HG02981 (cell line): ENCODE data around the gene GPR21.

Experiments used
- ATAC-seq: cut with Tn5 transposase; IDR thresholded peaks from one replicate; pipeline ENCODE4 v1.9.1; 2021; ENCODE audit warnings: mild to moderate bottlenecking, moderate library complexity; ENCODE audit not compliant: unreplicated experiment

GPR21 gene

GRCh38 chr9:123033352-123033751, at the start of gene GPR21:
Gene GPR21 (plus strand): TSS chr9:123033667. CDS start chr9:123034567, 900 bp downstream.
- no peak for ATAC-seq

DNA sequence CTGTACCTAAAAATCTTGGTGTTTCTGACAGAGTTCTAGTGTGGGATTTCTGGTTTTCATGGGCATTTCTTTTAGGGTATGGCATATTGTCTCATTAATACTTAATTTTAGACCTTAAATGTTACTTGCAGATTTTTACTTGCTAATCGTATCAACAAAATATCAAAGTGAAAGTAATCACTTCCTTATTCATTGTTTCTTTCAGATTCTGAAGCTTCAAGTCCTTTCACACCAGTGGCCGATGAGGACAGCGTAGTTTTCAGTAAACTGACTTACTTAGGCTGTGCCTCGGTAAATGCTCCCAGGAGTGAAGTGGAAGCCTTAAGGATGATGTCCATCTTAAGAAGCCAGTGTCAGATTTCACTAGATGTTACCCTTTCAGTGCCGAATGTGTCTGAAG, 47.5 kb upstream of the GPR21 start:
- ATAC-seq, result no peak

DNA sequence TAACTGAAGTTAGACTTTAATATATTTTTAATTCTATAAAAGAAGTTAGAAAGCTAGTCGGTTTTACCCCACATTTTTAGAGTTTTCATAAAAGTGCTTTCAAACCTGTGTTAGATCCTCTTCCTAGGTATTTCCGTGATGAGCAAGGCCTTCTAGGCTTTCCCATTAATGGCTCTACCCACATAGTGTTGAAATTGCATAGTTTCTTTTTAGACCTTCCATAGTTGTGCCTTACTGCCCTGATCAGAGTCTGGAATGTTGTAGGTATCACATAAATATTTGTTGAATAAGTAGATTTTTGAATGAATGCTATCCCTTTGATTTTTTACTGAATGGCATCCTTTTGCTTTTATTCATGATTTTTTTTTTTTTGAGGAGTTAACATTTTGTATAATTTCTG, 45.3 kb upstream of the GPR21 start:
- no peak for ATAC-seq

DNA sequence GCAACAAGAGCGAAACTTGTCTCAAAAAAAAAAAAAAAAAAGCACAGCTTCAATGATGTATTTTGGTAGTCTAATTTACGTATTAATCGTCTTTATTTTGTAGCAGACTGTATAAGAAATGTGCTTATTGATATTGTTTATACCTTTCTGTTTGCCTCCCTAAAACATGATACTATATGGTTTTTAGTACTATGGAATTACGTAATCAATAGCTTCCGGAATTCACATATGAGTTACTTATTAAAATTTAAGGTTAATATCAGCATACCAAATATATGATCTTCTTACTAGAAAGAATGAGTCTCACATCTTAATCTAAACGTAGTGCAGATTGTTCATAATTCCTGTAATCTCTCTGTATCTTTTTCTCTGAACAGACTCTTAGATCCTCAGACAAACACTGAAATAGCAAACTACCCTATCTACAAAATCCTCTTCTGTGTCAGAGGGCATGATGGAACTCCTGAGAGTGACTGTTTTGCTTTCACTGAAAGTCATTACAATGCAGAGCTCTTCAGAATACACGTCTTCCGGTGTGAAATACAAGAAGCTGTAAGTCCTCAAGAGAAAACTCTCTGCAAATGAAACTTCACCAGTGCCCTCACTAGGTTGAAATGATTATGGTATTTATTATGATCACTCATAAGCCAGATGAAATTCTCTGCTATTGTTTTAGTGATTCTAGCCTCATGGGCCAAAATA, 44.4 kb upstream of the GPR21 start:
- peak; percentile 70 for ATAC-seq

- ATAC-seq, result no peak
Measured at GRCh38 chr9:122991370-122991830, 42.1 kb upstream of the GPR21 start.

GRCh38 chr9:122996586-122996985, 36.9 kb upstream of the GPR21 start:
- ATAC-seq, result no peak

GRCh38 chr9:122998448-122998847, 35.0 kb upstream of the GPR21 start:
- no peak for ATAC-seq

DNA sequence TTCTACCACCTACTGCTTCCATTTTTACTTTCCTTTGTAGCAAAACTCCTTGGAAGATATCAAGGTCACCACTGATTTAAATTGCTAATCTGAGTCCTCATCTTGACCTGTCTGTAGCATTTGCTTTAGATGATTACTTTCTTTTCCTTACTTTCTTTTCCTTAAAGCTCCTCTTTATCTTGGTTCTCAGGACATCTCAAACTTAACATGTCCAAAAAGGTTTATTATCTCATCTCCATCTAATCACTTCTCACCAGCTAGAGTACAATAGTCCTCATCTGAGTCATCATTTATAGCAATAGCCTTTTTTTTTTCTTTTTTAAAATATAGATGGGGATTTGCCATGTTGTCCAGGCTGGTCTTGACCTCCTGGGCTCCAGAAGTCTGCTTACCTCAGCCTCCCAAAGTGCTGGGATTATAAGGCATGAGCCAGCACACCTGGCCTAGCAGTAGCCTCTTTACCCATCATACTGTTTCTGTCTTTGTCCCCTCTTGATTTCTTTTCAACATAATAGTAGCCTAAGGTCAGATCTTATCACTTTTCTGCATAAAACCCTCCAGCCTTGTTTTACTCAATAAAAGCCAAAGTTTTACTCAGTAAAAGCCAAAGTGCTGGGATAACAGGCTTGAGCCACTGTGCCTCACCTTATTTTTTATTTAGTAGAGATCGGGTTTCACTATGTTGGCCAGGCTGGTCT, 32.9 kb upstream of the GPR21 start:
- no peak for ATAC-seq

DNA sequence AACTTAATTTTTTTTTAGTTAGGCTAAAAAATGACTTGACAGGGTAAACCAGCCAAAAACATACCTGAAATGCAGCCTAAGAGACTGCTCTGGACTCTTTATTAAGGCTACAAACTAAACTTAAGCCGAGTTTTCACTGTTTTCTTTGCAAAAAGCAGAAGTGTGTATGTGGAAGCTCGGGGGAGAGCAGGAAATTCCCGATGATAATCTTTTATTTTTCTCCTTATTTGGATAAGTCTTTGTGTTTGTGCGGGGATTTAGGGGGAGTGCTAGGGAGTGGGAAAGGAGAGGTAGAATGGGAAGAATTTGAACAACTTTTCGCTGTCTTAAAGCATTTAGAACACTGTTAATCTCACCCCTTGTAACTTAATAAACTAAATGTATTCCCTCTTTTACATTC, 30.7 kb upstream of the GPR21 start:
- no peak for ATAC-seq

- ATAC-seq, result no peak
Measured at GRCh38 chr9:123003466-123003865, 30.0 kb upstream of the GPR21 start.

DNA sequence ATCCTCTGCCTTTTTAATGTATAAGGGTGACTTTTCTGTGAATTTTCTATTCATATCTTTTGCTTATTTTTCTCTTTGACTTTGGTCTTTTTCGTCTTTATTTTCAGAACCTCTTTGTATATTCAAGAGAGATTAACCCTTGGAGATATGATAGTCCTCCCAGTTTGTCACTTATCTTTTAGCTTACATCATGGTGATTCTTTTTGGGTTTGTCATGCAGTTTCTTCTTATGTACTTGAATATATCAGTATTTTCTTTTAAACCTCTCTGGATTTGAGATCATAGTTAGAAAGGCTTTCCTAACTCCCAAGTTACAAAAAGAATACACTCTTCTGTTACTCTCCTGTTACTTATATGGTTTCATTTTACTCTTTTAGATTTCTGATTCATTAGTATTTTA, 27.5 kb upstream of the GPR21 start:
- ATAC-seq, result no peak

- no peak for ATAC-seq
Measured at GRCh38 chr9:123007269-123007668, 26.2 kb upstream of the GPR21 start.

DNA sequence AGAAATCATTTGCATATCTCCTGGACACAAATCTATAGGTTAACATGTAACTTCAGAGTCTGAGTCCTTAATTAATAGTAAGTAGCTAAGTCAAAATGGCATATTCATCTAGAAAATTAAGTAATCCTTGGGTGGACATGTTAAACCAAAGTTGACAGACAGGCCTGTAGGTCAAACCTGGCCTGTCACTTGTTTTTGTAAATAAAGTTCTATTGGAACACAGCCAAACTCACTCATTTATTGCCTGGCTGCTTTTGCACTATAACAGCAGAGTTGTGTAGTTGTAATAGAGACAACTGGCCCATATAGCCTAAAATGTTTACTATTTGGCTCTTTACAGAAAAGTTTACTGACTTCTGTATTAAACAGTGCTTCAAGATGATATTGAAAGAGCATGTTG, 24.6 kb upstream of the GPR21 start:
- no peak for ATAC-seq

- no peak for ATAC-seq
Measured at GRCh38 chr9:123011380-123011779, 22.1 kb upstream of the GPR21 start.

DNA sequence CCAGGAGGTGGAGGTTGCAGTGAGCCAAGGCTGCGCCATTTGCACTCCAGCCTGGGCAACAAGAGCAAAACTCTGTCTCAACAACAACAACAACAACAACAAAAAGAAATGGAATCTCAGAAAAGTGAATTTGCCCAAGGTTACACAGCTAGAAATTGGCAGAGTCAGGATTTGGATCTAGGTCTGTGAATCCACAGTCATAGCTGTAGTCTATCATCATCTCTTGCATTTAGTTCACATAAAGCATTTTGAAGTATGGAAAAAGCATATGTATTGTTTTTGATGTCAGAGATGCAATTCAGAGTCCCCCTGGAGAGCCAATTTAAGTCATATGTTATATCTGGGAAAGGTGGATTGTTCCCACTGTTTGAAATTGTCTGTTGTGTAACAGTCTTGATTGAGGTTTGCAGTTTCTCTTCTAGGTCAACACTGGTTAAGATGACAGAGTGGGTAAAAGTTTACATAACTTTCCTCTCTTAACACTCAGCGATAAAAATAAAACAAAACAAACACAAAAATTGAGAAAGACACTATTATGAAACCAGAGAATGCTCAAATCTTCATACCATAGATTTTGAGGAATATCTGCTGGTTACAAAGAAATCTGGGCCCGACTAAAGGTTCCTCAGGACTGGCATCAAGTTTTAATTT, 21.5 kb upstream of the GPR21 start:
- ATAC-seq, result no peak

DNA sequence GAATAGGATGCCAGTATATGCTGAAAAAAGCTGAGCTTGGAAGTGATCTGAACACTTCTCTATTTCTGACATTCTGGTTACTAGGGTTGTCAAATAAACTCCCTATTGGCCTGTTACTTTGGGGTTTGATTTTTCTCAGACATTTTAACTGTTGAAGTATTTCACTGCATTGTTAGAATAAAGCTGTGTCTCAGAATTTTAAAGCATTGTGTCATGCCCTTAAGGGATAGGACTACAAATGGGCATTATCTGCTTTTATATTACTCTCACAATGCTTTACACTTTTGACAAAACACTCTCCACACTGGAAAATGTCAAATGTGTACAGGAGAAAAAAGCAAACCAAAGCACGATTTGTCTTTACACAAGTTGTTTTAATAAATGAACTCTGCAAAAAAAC, 16.8 kb upstream of the GPR21 start:
- ATAC-seq, result no peak

GRCh38 chr9:123020796-123021195, 12.7 kb upstream of the GPR21 start:
- no peak for ATAC-seq

GRCh38 chr9:123026425-123026824, 7.0 kb upstream of the GPR21 start:
- ATAC-seq, result no peak

DNA sequence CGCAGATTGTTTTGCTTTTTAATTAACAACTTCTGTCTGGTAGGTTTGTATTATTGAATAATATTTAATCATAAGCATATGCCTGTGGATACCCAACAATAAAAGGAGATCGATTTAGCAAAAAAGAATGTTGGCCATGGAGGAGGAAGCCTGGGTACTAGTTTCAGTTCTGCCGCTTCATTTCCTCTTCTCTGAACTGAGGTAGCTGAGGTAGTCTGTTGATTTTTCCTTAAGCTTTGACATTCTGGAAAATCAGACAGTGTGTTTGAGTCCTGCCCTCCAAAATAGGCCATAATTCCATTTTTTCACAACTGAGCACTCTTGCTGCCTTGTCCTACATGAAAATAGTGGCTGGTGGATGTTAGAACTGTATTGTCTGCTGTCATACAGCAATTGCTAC, 6.0 kb upstream of the GPR21 start:
- ATAC-seq, result no peak

DNA sequence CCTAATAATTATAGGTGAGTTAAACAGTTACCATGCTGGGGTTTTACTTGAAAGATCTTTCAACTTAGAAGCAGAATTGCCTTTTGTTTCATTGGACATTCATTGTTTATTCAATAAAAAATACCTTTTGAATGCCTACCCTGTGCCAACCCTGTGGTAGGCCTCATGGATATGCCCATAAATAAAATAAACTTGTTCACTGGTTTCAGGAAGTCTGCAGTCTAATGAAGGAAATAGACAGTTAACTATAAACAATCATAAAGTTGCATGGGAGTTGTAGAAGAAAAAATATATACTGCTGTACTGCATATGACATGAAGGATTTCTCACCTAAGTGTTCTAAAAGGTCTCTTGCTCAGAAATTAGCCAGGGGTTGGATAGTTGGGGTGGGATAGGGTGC, 5.3 kb upstream of the GPR21 start:
- no peak for ATAC-seq

GRCh38 chr9:123028973-123029372, 4.5 kb upstream of the GPR21 start:
- ATAC-seq, result no peak

DNA sequence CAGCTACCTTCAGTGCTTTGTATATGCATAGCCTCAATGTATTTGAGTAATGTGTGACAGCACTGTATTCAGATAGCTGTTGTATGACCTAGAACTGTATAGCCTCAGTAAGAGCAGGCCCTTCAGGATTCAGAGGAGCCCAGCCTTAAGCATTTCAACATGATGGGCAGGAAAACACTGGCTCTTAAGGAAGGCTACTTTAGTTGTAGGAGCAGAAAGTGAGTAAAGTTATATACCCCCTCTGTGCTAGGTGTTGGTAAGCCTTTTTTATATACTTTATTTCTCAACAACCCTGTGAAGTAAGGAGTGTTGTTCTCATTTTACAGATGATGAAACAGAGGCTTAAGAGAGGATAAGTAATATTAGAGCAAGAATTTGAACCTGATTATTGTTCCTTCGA, 1.5 kb upstream of the GPR21 start:
- no peak for ATAC-seq
